HG02678 (cell line): Measurements from ENCODE around the gene EXOC6B.
"Not testable (repeated sequence)": the region's sequence is repeated elsewhere in the genome, so short reads cannot be mapped to it uniquely, and the experiment has no call there.

ENCODE experiments used
- ATAC-seq: cut with Tn5 transposase; IDR thresholded peaks from one replicate; pipeline ENCODE4 v1.9.1; 2021; ENCODE audit warnings: mild to moderate bottlenecking, moderate library complexity; ENCODE audit not compliant: unreplicated experiment

Gene EXOC6B

DNA sequence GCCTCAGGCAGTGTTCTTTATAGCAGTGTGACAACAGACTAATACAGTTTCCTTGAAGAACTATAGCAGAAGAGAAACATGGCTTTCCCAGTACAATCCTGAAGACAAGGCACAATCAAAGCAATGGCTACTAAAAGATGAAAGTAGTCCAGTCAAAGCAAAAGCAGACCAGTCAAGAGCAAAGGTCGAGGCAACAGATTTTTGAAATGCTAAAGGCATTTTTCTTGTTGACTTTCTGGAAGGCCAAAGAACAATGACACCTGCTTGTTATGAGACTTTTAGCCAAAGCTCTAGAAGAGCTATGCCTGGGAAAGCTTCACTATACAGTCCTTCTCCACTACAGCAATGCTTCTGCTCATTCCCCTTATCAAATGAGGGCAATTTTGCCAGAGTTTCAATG, 269.9 kb downstream of the EXOC6B start:
- no peak for ATAC-seq

DNA sequence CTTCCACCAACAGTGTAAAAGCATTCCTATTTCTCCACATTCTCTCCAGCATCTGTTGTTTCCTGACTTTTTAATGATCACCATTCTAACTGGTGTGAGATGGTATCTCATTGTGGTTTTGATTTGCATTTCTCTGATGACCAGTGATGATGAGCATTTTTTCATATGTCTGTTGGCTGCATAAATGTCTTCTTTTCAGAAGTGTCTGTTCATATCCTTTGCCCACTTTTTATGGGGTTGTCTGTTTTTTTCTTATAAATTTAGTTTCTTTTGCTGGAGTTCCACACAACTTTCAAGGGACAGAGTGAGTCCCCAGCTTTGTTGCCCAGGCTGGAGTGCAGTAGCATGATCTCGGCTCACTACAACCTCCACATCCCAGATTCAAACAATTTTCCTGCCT, 270.5 kb downstream of the EXOC6B start:
- ATAC-seq: not testable (repeated sequence)

DNA sequence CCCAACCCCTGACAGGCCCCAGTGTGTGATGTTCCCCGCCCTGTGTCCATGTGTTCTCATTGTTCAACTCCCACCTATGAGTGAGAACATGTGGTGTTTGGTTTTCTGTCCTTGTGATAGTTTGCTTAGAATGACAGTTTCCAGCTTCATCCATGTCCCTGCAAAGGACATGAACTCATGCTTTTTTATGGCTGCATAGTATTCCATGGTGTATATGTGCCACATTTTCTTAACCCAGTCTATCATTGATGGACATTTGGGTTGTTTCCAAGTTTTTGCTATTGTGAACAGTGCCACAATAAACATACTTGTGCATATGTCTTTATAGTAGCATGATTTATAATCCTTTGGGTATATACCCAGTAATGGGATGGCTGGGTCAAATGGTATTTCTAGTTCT, 270.9 kb downstream of the EXOC6B start:
- not testable (repeated sequence) for ATAC-seq

DNA sequence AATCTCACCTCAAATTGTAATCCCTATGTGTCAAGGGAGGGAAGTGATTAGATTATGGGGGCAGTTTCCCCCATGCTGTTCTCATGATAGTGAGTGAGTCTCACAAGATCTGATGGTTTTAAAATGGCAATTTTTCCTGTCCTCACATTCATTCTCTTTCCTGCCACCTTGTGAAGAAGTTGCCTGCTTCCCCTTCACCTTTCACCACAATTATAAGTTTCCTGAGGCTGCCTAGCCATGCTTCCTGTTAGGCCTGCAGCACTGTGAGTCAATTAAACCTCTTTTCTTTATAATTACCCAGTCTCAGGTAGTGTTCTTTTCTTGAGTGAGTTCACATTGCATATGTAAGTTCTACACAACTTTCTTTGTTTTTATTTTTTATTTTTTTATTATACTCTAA, 271.5 kb downstream of the EXOC6B start:
- no peak for ATAC-seq

DNA sequence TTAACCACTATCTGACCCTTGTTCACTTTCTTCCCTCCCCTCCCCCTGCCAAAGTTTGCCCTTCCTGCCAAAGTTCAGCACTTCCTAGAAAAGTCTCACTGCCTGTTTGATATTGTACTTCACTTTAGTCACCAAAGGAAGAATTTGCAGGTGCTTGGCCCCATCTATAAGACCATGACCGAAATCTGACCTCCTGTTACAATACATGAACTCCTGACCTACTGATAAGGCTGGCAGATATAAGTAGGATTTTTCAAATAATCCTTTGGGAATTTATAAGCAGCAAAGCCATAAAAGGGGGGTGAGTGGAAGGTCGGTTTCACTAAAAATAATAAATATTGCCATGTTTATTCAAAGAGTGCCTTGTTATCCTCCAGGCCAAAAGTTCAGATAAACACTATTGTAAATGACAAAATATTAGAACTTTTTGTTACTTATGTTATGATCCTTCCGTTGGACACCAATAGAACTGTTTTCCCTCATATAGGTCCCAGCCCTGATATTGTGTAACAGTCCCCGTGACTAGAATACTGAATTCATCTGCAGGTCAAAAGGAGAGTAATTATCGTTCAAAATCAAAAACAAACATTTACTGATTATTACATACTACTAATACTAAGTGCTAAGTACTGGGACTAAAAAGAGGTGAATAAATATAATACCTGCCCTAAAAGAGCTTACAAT, 277.6 kb downstream of the EXOC6B start:
- no peak for ATAC-seq

DNA sequence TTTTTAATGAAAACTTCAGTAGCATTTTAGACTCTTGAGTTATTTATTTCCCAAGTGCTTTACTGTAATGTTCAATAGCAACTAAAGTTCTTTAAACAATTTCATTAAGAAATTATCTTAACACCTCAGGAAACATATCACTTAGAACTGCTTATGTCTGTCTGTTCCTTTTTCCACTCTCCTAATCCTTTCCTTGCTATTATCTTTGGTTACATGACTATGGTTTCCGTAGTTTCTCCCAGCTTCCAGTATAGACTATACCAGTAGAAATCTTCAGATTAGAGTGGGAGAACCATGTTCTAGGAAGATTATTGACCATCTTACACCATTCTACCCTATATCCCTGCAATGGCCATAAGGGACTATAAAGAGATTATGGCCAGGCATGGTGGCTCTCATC, 280.0 kb downstream of the EXOC6B start:
- no peak for ATAC-seq

DNA sequence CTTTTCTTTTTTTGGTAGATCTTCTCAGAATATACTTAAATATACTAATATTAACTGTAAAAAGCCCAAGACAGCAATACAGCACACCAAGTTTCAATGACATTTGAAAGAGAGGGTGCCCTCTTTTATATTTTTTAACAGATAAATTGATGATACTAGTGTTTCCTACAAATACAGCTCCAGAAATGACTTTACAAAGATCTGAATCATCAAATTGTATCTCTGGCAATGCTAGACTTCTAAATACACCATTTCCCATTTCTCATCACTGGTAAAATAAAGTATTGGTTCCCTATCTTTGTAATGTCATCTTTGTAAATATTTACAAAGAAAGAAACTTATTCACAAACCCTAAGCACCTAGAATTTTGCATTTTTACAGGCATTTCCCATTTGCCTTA, 281.3 kb downstream of the EXOC6B start:
- no peak for ATAC-seq

DNA sequence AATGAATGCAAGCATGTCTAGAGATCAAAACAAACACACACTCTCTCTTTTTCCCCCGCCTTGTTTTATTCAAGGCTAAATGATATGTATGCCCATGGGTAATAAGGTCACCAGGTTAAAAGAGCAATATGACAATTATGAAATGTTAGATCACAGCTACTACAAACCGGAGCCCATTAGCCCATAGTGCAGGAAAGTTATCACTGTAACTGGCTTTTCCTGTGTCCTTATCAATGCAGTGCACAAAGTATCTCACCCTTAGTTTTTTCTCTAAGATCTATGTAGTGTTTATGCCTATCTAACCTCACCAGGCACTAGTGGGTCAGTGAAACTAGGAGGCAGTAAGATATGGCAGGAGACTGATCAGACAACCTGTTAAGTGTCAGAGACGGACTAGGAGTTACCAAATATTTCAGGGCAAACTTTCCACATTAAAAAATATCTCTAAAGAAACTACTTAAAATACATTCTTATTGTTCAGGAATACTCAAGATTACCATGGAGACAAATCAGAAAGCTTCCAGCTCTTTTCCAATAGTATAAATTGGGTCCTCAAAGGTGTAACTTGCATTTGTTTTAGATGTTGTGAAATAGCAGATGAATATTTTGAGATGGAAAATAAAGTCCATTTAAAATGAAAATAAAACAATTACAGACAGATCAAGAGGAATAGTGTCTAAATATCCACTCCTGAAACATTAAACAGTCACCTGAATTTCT, 282.2 kb downstream of the EXOC6B start:
- ATAC-seq: no peak

DNA sequence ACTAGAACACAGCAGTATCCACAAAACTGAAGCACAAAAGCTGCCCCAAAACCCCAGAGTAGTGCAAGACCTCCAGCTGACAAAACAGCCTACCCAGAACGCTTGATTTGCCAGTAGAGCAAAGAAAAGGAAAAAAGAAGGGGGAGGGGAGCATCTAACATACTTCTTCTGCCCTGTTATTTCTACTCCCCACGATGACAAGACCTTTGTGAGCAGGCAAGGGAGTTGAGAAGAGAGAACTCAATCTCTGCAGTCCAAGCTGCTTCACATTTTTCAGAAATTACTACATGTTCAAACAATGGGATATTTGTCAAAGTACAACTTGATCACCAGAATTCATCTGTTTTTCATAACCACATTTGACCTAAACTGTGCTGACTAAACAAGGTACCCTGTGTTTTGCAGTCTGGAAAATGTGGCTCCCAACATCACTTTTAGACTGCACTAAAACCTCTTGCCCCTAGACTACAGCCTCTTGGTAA, 286.7 kb downstream of the EXOC6B start:
- ATAC-seq: no peak

DNA sequence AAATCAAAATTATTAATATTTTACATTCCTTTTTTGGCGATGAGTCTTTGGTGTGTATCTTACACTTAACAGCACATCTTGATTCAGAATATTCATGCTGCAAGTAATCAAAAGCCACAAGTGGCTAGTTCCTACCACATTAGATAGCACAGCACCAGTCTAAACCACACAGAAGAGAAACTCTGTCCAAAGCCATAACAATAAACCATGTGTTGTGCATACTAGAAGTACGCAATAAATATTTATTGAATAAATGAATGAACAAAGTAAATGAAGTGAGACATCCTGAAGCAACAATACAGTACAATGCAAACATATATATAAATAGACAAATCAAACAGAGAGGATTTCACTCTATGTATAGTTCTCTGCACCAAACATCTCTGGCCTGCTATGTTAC, 287.3 kb downstream of the EXOC6B start:
- no peak for ATAC-seq

DNA sequence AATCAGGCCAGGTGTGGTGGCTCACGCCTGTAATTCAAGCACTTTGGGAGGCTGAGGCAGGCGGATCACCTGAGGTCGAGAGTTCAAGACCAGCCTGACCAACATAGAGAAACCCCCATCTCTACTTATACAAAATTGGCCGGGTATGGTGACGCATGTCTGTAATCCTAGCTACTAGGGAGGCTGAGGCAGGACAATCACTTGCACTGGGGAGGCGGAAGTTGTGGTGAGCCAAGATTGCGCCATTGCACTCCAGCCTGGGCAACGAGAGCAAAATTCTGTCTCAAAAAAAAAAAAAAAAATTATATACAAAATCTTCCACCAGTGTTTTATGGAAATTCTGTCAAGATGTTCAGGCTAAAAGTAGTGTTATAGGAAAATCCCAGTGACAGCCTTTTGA, 290.2 kb downstream of the EXOC6B start:
- ATAC-seq: not testable (repeated sequence)

DNA sequence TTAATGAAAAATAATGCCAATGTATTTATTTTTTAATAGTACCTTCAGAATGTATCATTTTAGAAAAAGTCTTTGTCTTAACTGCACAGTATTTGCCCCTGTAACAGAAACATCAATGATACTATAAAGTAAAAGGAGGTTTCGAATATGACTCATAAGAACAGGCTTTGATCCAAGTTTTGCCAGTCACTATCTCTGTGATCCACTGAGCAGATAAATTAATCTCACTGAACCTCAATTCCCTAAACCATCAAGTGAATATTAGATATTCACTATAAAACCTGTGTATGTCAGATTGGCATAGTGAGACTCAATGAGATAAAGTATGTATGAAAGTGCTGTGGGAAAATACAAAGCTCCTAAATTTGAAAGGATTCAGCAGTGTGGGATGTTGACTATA, 292.1 kb downstream of the EXOC6B start:
- ATAC-seq: no peak

DNA sequence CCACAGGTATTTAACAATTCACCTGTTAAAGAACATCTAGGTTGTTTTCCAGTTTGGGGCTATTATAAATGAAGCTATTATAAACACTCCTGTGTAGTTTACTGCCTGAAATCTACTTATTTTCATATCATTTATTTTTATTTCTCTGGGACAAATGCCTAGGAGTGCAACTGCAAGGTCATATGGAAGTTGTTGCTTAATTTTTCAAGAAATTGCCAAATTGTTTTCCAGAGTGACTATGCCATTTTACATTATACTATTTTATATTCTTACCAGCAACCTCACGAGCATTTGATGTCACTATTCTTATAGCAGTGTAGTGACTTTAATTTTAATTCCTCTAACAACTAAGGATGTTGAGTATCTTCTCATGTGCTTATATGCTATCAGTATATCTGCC, 298.4 kb downstream of the EXOC6B start:
- ATAC-seq: no peak

DNA sequence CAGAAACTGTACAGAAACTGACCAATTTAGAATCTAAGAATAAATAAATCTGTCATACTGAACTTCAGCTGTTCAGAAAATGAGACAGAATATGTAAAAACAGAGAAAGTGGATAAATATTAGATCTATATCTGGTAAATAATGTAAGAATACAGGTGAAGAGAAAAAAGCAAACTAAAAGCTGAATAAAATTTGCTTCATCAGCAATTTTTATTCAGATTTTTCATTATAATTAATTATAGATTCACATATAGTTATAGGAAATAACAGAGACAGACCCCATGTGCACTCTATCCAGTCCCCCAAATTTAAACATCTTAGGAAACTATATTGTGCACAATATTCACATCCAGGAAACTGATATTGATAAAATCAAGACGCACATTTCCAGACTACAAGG, 299.2 kb downstream of the EXOC6B start:
- ATAC-seq: no peak

DNA sequence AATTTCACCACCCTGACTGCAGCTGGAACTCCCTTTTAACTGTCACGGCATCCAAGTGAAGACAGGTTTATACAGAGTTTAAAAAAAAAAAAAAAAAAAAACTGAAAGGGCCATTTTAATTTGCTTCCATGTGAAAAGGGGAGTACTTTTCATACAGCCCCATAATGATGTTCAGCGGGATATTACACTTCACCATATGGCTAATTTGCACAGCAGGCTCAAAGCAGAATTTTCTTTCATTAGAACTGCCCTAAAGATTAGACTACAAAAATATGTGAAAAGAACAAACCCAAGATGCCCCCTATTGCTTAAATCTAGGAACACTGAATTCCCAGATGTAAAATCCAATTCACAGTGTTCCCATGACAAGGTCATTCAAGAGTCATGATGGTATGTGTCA, 301.8 kb downstream of the EXOC6B start:
- ATAC-seq: no peak

DNA sequence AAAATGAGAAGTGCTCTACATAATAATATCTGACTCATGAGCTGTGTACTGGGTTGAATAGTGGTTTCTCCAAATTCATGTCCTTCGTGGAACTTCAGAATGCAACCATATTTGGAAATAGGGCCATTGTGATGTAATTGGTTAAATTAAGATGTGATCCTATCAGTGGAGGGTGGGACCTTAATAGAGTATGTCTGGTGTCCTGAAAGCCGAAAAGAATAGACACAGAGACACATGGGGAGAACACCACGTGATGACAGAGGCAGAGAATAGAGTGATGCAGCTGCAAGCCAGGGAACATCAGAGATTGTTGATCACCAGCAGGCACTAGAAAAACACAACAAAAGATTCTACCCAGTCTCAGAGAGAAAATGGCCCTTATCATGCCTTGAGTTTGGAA, 310.1 kb downstream of the EXOC6B start:
- ATAC-seq: no peak

DNA sequence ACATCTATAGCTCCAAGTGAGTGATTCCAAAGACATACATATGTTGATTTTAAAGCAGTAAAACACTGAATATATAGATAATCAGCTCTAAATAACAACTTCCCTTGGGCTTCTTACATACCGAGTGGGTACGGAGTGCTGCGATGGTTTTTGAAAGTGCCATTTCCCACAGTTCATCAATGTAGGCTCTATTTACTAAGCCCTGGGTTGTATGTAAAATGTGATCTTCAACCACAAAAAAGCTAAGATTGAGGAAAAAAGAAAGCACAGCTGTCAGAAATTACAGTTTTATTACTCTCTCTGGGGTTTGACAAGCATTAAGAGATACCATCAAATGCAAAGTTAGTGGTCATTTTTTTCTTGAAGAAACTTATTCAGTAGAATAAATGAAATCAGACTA, 312.8 kb downstream of the EXOC6B start:
- no peak for ATAC-seq

DNA sequence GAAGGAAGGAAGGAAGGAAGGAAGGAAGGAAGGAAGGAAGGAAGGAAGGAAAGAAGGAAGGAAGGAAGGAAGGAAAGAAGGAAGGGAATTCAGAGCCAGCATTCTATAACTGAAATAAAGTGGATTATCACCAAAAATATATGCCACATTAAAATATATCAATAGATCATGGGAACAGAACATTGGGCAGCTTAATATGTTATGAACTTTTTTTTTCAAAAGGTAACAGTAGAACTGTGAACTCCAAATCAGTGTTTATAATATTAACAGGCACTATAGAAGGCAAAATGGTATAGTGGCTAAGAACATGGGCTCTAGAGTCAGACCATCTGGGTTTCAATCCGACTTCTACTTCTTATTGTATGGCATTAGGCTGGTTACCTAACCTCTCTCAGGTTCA, 313.5 kb downstream of the EXOC6B start:
- no peak for ATAC-seq

DNA sequence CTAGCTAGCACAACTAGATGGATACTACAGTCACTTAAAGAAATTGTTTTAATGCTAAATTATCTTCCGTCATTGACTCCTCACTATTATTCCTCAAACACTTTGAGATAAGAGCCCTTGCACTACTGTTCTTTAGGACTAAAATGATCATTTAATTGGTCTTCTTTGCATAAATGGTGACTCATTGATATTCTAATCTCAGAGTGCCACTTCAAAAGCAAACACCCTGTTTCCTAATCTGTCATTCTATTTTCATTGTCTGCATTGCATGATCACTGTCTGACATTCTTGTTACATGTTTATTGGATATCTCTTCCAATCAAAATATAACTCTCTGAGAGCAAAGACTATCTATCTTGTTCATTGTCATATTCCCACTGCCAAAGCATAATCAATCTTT, 313.9 kb downstream of the EXOC6B start:
- no peak for ATAC-seq

DNA sequence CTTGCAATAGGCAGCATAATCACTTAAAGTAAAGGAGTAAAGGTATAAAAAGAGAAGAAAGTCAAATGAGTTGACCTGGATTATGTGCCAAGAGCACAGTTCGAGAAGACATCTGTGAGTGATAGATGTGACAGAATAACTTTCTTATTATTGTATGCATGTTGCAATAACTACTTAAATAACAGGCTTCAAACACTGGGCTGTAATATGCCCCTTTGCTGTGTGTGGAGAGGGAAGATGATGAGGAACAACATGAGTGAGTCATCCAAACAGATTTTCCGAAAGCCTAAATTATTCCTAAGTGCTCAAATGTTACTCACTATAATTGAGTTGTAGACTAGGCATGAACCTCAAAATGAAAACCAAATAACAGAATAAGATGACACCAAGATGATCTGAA, 328.1 kb downstream of the EXOC6B start:
- ATAC-seq: no peak

DNA sequence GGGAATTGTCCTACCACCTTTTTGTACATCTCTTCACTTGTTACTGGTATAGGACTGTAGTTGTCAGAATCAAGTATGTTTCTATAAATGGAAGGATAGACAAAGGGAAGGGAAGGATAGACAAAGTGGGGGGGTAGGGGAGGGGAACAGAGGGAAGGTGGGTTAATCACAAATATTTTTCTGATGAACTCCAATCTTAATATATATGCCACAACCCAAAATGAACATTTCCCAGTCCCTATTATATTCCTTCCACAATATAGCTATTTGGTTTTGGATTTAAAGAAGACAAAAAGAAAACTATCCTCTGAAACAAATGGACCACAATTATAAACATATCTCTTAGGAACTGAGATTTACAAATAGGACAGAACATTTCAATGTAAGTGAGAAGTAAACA, 329.4 kb downstream of the EXOC6B start:
- ATAC-seq: no peak

DNA sequence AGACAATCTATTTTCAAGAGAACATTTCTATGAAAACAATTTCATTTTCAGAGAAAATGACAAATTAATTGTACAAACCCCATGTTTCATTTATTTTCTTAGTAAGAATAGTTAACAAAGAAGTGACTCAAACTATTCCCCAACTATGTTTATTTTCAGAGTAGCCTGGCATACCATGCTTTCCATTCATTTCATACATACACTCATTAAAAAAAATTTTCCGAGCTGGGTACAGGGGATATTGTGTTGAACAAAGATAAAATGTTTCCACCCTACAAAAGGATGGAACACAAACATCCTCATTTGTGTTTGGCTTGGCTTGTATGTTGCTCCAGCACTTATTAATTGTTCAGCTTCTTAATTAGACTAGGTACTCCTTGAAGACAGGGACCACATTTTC, 331.4 kb downstream of the EXOC6B start:
- ATAC-seq: no peak

DNA sequence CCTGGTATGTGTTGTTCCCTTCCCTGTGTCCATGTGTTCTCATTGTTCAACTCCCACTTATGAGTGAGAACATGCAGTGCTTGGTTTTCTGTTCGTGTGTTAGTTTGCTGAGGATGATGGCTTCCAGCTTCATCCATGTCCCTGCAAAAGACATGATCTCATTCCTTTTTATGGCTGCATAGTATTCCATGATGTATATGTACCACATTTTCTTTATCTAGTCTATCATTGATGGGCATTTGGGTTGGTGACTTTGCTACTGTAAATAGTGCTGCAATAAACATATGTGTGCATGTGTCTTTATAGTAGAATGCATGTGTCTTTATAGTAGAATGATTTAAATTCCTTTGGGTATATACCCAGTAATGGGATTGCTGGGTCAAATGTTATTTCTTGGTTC, 341.2 kb downstream of the EXOC6B start:
- ATAC-seq: not testable (repeated sequence)
